Epithelial cell of esophagus (primary cell): Measurements from ENCODE around the gene DHRS7C.

Source experiments
- DNase-seq: peaks from one replicate; pipeline ENCODE4 v3.0.0; 2010; ENCODE audit warnings: low read depth
- H3K4me3 ChIP-seq: 2 replicates; pipeline ENCODE4 v1.5.1; 2011; ENCODE audit warnings: mild to moderate bottlenecking, low read length, control low read depth
- TF ChIP-seq, protein P1 (sequence below): IDR thresholded peaks from 2 replicates; pipeline ENCODE4 v1.5.1; 2011; ENCODE audit warnings: low read depth, mild to moderate bottlenecking, low read length, control low read depth, inconsistent platforms; ENCODE audit not compliant: insufficient read depth; ENCODE audit errors: missing control alignments

The DHRS7C gene

DNA sequence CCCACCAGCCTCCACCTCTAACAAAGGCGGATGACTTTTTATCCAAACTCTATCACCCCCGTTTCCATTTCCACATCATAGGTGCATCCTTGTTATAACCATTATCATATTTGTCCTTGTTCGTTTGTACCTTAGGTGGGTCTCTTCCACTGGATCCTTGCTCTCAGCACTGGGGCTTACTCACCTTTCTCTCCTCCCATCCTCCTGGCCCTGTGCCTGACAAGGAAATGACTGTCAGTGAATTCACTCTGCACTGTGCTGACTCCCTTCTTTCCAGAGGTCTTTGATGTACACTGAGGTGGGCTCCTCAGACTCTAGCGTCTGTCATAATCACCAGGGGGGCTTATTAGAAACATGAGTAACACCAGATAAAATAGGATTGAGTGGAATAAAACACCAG lies 27.4 kb upstream of the DHRS7C start:
- DNase-seq, result peak; percentile 45
- H3K4me3 ChIP-seq, result no peak overlapping the region
- TF ChIP-seq, protein P1, sequence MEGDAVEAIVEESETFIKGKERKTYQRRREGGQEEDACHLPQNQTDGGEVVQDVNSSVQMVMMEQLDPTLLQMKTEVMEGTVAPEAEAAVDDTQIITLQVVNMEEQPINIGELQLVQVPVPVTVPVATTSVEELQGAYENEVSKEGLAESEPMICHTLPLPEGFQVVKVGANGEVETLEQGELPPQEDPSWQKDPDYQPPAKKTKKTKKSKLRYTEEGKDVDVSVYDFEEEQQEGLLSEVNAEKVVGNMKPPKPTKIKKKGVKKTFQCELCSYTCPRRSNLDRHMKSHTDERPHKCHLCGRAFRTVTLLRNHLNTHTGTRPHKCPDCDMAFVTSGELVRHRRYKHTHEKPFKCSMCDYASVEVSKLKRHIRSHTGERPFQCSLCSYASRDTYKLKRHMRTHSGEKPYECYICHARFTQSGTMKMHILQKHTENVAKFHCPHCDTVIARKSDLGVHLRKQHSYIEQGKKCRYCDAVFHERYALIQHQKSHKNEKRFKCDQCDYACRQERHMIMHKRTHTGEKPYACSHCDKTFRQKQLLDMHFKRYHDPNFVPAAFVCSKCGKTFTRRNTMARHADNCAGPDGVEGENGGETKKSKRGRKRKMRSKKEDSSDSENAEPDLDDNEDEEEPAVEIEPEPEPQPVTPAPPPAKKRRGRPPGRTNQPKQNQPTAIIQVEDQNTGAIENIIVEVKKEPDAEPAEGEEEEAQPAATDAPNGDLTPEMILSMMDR, result no peak

DNA sequence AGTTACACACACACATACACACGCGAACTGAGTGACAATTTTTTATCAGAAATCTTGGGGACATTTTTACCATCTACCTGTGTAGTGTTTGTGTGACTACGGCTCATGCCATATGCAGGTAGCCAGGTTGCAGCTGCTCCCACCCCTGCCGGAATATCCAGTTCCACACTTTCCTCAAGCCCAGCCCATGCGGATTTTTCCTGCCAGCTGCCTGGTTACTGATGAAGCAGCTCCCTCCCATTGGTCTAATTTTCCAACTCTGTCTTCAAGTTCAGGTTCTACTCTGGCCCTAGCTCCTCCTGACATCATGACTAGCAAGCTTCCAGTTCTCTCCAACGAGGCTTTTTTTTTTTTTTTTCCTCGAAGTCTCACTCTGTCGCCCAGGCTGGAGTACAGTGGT lies 25.7 kb upstream of the DHRS7C start:
- peak; percentile 80 for DNase-seq
- TF ChIP-seq, protein P1, result no peak
- no peak overlapping the region for H3K4me3 ChIP-seq

- TF ChIP-seq, protein P1, result no peak
- DNase-seq, result no peak
- no peak overlapping the region for H3K4me3 ChIP-seq
Measured at GRCh38 chr17:9816472-9816871, 25.1 kb upstream of the DHRS7C start.

DNA sequence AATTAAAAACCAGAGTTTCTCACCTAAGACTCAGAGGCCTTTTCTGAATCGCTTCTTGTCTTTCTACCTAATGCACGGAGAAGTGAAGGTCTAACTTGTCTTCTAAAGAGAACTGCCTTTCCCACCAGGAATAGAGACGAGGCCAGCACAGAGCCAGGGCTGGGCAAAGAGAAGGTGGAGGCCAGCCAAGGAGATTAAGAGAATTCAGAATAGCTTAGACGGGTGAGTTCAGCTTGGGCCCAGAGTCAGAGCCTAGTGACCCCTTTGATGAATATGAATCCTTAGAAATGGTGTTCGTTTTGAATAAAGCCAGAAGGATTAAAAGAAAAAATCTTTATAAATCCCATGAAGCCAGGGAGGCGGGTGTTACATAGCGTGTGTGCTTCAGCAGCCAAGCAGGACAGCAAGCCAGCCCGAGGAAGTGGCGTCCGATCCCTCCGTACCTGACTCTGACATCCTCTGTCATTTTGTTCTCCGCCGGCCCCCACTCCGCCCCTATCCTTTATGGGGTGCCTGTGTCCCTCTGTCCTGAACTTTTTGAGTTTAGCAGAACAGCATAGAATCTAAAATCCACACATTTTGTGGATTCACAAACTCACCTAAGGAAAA lies 23.0 kb upstream of the DHRS7C start:
- TF ChIP-seq, protein P1, result no peak
- no peak for DNase-seq
- no peak overlapping the region for H3K4me3 ChIP-seq

GRCh38 chr17:9813166-9813565 lies 21.8 kb upstream of the DHRS7C start:
- TF ChIP-seq, protein P1, result no peak
- no peak overlapping the region for H3K4me3 ChIP-seq
- no peak for DNase-seq

GRCh38 chr17:9811537-9811936 lies 20.1 kb upstream of the DHRS7C start:
- TF ChIP-seq, protein P1, result no peak
- no peak overlapping the region for H3K4me3 ChIP-seq
- DNase-seq, result no peak

DNA sequence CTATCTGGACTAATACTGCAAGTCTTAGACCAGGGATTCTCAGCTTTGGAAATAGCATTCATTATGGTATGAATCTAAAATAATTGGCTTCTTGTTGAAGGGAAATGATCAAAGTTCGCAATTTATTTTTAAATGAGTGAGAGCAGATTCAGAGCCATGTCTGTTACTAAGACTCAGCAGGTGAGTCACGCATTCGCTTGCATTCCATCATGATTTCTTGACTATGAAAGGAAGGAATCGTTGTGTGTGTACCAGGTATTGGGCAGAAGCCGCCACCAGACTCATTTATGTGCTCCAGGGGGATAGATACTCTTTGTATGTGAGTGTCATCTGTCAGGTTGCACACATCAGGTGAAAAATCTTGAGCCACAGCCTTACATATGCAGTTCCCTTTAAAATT lies 19.7 kb upstream of the DHRS7C start:
- TF ChIP-seq, protein P1, result no peak
- H3K4me3 ChIP-seq, result no peak overlapping the region
- peak; percentile 40 for DNase-seq
